SK-N-SH (cell line): ENCODE data around the gene SLC39A13.

ENCODE experiments used
- CHD2 ChIP-seq: fragments of 150-350 bp; IDR thresholded peaks from 2 replicates; pipeline ENCODE4 v1.6.1; 2018; ENCODE audit warnings: low read length; ENCODE audit not compliant: partially characterized antibody
- POLR2AphosphoS5 ChIP-seq: IDR thresholded peaks from 2 replicates; pipeline ENCODE4 v1.6.1; 2012; ENCODE audit warnings: low read depth, low read length

DNA sequence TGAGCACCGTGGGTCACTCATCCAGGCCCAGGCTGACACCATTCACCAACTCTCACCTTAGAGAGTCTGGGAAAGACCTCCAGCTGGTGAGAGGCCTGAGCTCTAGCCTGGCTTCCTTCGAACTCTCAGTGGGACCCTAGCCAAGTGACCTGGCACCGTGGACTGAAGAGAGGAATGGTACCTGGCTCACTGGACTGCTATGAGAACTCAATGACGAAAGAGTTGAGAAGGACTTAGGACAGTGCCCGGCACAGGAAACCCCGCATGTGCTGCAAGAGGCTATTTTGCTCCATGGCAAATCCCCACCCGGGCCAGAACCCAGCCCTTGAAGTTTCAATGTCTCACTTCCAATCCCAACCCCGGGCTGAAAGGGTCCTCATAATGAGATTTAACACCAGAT is 41.2 kb downstream of the SLC39A13 start:
- TF ChIP-seq CHD2 (no peak), POLR2AphosphoS5 (no peak)
